Stimulated activated memory B cell treated with anti-CD40 and anti-IgM and Interleukin-4, amounts not matched to agents 10 μg/mL and 1 μg/mL and 100 μg/mL, for 72 hours (primary cell): ENCODE measurements around the gene DAB2IP.

Source experiments
- ATAC-seq: fragments of 150-1000 bp; cut with Tn5 transposase; 2 replicates; pipeline ENCODE4 v1.10.0; 2021
- H3K27ac Mint-ChIP-seq: one replicate; pipeline ENCODE4 v1.8.0; 2022; ENCODE audit warnings: mild to moderate bottlenecking, mixed read lengths
- H3K27me3 Mint-ChIP-seq: one replicate; pipeline ENCODE4 v1.8.0; 2022; ENCODE audit warnings: mixed read lengths
- H3K36me3 Mint-ChIP-seq: one replicate; pipeline ENCODE4 v1.8.0; 2022; ENCODE audit warnings: mixed read lengths
- H3K4me1 Mint-ChIP-seq: one replicate; pipeline ENCODE4 v1.8.0; 2022; ENCODE audit warnings: mixed read lengths
- H3K4me3 Mint-ChIP-seq: one replicate; pipeline ENCODE4 v1.8.0; 2022; ENCODE audit warnings: mild to moderate bottlenecking, moderate library complexity, mixed read lengths
- H3K9me3 Mint-ChIP-seq: one replicate; pipeline ENCODE4 v1.8.0; 2022; ENCODE audit warnings: mixed read lengths

The DAB2IP gene

GRCh38 chr9:121757281-121757585, 105.8 kb downstream of the DAB2IP start:
- no peaks in the 10 kb centered on the region for H3K27me3 Mint-ChIP-seq
- H3K4me3 Mint-ChIP-seq: no peak overlapping the region
- ATAC-seq: no peak
- H3K4me1 Mint-ChIP-seq: no peaks in the 10 kb centered on the region
- no peaks in the 10 kb centered on the region for H3K36me3 Mint-ChIP-seq
- H3K27ac Mint-ChIP-seq: no peak overlapping the region
- H3K9me3 Mint-ChIP-seq: no peaks in the 10 kb centered on the region

- H3K27me3 Mint-ChIP-seq: no peaks in the 10 kb centered on the region
- H3K9me3 Mint-ChIP-seq: no peaks in the 10 kb centered on the region
- no peak overlapping the region for H3K27ac Mint-ChIP-seq
- no peak for ATAC-seq
- H3K4me1 Mint-ChIP-seq: no peaks in the 10 kb centered on the region
- no peaks in the 10 kb centered on the region for H3K36me3 Mint-ChIP-seq
- no peak overlapping the region for H3K4me3 Mint-ChIP-seq
Measured at GRCh38 chr9:121758693-121759092, 107.3 kb downstream of the DAB2IP start.

- H3K27ac Mint-ChIP-seq: no peak overlapping the region
- no peaks in the 10 kb centered on the region for H3K9me3 Mint-ChIP-seq
- H3K4me3 Mint-ChIP-seq: no peak overlapping the region
- no peaks in the 10 kb centered on the region for H3K27me3 Mint-ChIP-seq
- no peak for ATAC-seq
- no peaks in the 10 kb centered on the region for H3K36me3 Mint-ChIP-seq
- H3K4me1 Mint-ChIP-seq: no peaks in the 10 kb centered on the region
Measured at GRCh38 chr9:121759996-121760395, 108.6 kb downstream of the DAB2IP start.

- Mint-ChIP-seq H3K27me3 (no peaks in the 10 kb centered on the region), H3K27ac (no peak overlapping the region), H3K4me3 (no peak overlapping the region), H3K4me1 (no peaks in the 10 kb centered on the region), H3K9me3 (no peaks in the 10 kb centered on the region), H3K36me3 (no peaks in the 10 kb centered on the region)
- no peak for ATAC-seq
Measured at GRCh38 chr9:121760571-121760970, 109.1 kb downstream of the DAB2IP start.

- Mint-ChIP-seq H3K27ac (no peak overlapping the region), H3K27me3 (peaks cover 11% of the 10 kb centered on the region), H3K36me3 (no peaks in the 10 kb centered on the region), H3K9me3 (no peaks in the 10 kb centered on the region), H3K4me3 (no peak overlapping the region), H3K4me1 (no peaks in the 10 kb centered on the region)
- no peak for ATAC-seq
Measured at GRCh38 chr9:121763131-121763530, 111.7 kb downstream of the DAB2IP start.

GRCh38 chr9:121763561-121764370, 112.3 kb downstream of the DAB2IP start:
- Mint-ChIP-seq H3K4me3 (no peak overlapping the region), H3K27me3 (peaks cover 11% of the 10 kb centered on the region), H3K36me3 (no peaks in the 10 kb centered on the region), H3K9me3 (no peaks in the 10 kb centered on the region), H3K27ac (no peak overlapping the region), H3K4me1 (no peaks in the 10 kb centered on the region)
- no peak for ATAC-seq

- Mint-ChIP-seq H3K27ac (no peak overlapping the region), H3K4me3 (no peak overlapping the region), H3K36me3 (no peaks in the 10 kb centered on the region), H3K4me1 (no peaks in the 10 kb centered on the region), H3K9me3 (no peaks in the 10 kb centered on the region), H3K27me3 (peaks cover 11% of the 10 kb centered on the region)
- no peak for ATAC-seq
Measured at GRCh38 chr9:121764371-121764730, 112.9 kb downstream of the DAB2IP start.

GRCh38 chr9:121765021-121765950, 113.9 kb downstream of the DAB2IP start:
- Mint-ChIP-seq H3K36me3 (no peaks in the 10 kb centered on the region), H3K9me3 (no peaks in the 10 kb centered on the region), H3K27me3 (peaks cover 11% of the 10 kb centered on the region), H3K27ac (no peak overlapping the region), H3K4me1 (no peaks in the 10 kb centered on the region), H3K4me3 (no peak overlapping the region)
- no peak for ATAC-seq

GRCh38 chr9:121766081-121766683, 114.7 kb downstream of the DAB2IP start:
- ATAC-seq: no peak
- no peaks in the 10 kb centered on the region for H3K4me1 Mint-ChIP-seq
- no peaks in the 10 kb centered on the region for H3K36me3 Mint-ChIP-seq
- no peak overlapping the region for H3K27ac Mint-ChIP-seq
- no peak overlapping the region for H3K4me3 Mint-ChIP-seq
- H3K9me3 Mint-ChIP-seq: no peaks in the 10 kb centered on the region
- peaks cover 11% of the 10 kb centered on the region for H3K27me3 Mint-ChIP-seq

GRCh38 chr9:121767171-121767769, 115.8 kb downstream of the DAB2IP start:
- no peaks in the 10 kb centered on the region for H3K4me1 Mint-ChIP-seq
- no peak for ATAC-seq
- no peaks in the 10 kb centered on the region for H3K36me3 Mint-ChIP-seq
- H3K9me3 Mint-ChIP-seq: no peaks in the 10 kb centered on the region
- H3K4me3 Mint-ChIP-seq: no peak overlapping the region
- no peak overlapping the region for H3K27ac Mint-ChIP-seq
- peaks cover 11% of the 10 kb centered on the region for H3K27me3 Mint-ChIP-seq

- H3K27me3 Mint-ChIP-seq: peaks cover 11% of the 10 kb centered on the region
- H3K4me3 Mint-ChIP-seq: no peak overlapping the region
- no peaks in the 10 kb centered on the region for H3K9me3 Mint-ChIP-seq
Measured at GRCh38 chr9:121768416-121769015, 117.1 kb downstream of the DAB2IP start.

GRCh38 chr9:121769939-121770338, 118.5 kb downstream of the DAB2IP start:
- no peaks in the 10 kb centered on the region for H3K4me1 Mint-ChIP-seq
- H3K36me3 Mint-ChIP-seq: no peaks in the 10 kb centered on the region
- no peak overlapping the region for H3K4me3 Mint-ChIP-seq
- no peaks in the 10 kb centered on the region for H3K9me3 Mint-ChIP-seq
- ATAC-seq: no peak
- H3K27ac Mint-ChIP-seq: no peak overlapping the region
- H3K27me3 Mint-ChIP-seq: peaks cover 11% of the 10 kb centered on the region

More at GRCh38 chr9:121768416-121769015, 117.1 kb downstream of the DAB2IP start:
- no peak overlapping the region for H3K27ac Mint-ChIP-seq
- no peaks in the 10 kb centered on the region for H3K36me3 Mint-ChIP-seq
- ATAC-seq: no peak
- H3K4me1 Mint-ChIP-seq: no peaks in the 10 kb centered on the region

- H3K9me3 Mint-ChIP-seq: no peaks in the 10 kb centered on the region
- H3K4me3 Mint-ChIP-seq: no peak overlapping the region
- peaks cover 19% of the 10 kb centered on the region for H3K27me3 Mint-ChIP-seq
- no peaks in the 10 kb centered on the region for H3K4me1 Mint-ChIP-seq
- ATAC-seq: no peak
- no peak overlapping the region for H3K27ac Mint-ChIP-seq
- no peaks in the 10 kb centered on the region for H3K36me3 Mint-ChIP-seq
Measured at GRCh38 chr9:121770415-121771273, 119.2 kb downstream of the DAB2IP start.

- H3K4me3 Mint-ChIP-seq: no peak overlapping the region
- no peaks in the 10 kb centered on the region for H3K36me3 Mint-ChIP-seq
Measured at GRCh38 chr9:121771418-121771817, 120.0 kb downstream of the DAB2IP start.

More at GRCh38 chr9:121771418-121771817, 120.0 kb downstream of the DAB2IP start:
- H3K27me3 Mint-ChIP-seq: peaks cover 26% of the 10 kb centered on the region
- H3K9me3 Mint-ChIP-seq: no peaks in the 10 kb centered on the region
- no peak for ATAC-seq
- no peaks in the 10 kb centered on the region for H3K4me1 Mint-ChIP-seq
- H3K27ac Mint-ChIP-seq: no peak overlapping the region
